CD4-positive, alpha-beta memory T cell (primary cell): ENCODE data around the gene ATP11A. TPM values are rescaled to one million over a fixed set of nuclear protein-coding genes. Genes with fewer than 3 reads are reported as not detected.
"Not testable (repeated sequence)": the region's sequence is repeated elsewhere in the genome, so short reads cannot be mapped to it uniquely, and the experiment has no call there.

ENCODE experiments used
- CTCF ChIA-PET: fragments of 350-600 bp; sonication (Branson Sonifier 250); formaldehyde crosslinking; loops from one replicate; lab custom pipeline; 2021; ENCODE audit warnings: inconsistent platforms; ENCODE audit not compliant: partially characterized antibody; lab: Charles Lee
- POLR2A ChIA-PET: fragments of 350-600 bp; sonication (Branson Sonifier 250); formaldehyde crosslinking; loops from one replicate; lab custom pipeline; 2021; ENCODE audit not compliant: partially characterized antibody; lab: Charles Lee
- DNase-seq, 5 donors: peaks; one replicate each; pipeline versions ENCODE4 v3.0.0 to v3.0.0-alpha.2; 2020 to 2022; ENCODE audit warnings: mixed read lengths in 1 of 5
- H3K27ac ChIP-seq: one replicate; pipeline ENCODE4 v1.7.0; 2013; ENCODE audit warnings: low read depth, low read length
- H3K27me3 ChIP-seq: 2 replicates; pipeline ENCODE4 v1.7.0; 2013; ENCODE audit warnings: mild to moderate bottlenecking, low read length, moderate library complexity; ENCODE audit not compliant: insufficient read depth
- H3K36me3 ChIP-seq: 2 replicates; pipeline ENCODE4 v1.7.0; 2013; ENCODE audit warnings: mild to moderate bottlenecking, low read length, moderate library complexity; ENCODE audit not compliant: insufficient read depth
- H3K4me1 ChIP-seq: 2 replicates; pipeline ENCODE4 v1.7.0; 2013; ENCODE audit warnings: mild to moderate bottlenecking, low read length, moderate library complexity; ENCODE audit not compliant: insufficient read depth
- H3K4me3 ChIP-seq, 2 donors: one replicate each; pipeline ENCODE4 v1.7.0; 2013; ENCODE audit warnings: low read length in 2 of 2, mild to moderate bottlenecking in 1 of 2
- H3K9me3 ChIP-seq, 2 donors: one replicate each; pipeline ENCODE4 v1.7.0; 2013; ENCODE audit warnings: low read length in 2 of 2, control low read depth in 1 of 2; ENCODE audit not compliant: control insufficient read depth in 1 of 2
- H3K27ac Mint-ChIP-seq, 7 donors: one replicate each; pipeline ENCODE4 v1.8.0; 2020 to 2021; ENCODE audit warnings: mixed read lengths in 7 of 7, mild to moderate bottlenecking in 6 of 7, inconsistent platforms in 3 of 7, moderate library complexity in 3 of 7
- H3K27me3 Mint-ChIP-seq, 2 donors: one replicate each; pipeline ENCODE4 v1.8.0; 2020 to 2021; ENCODE audit warnings: mixed read lengths in 2 of 2
- H3K36me3 Mint-ChIP-seq, 2 donors: one replicate each; pipeline ENCODE4 v1.8.0; 2020 to 2021; ENCODE audit warnings: mixed read lengths in 2 of 2, inconsistent platforms in 1 of 2, mild to moderate bottlenecking in 1 of 2
- H3K4me1 Mint-ChIP-seq, 4 donors: one replicate each; pipeline ENCODE4 v1.8.0; 2020 to 2021; ENCODE audit warnings: mixed read lengths in 4 of 4, mild to moderate bottlenecking in 1 of 4
- H3K4me3 Mint-ChIP-seq, 8 donors: one replicate each; pipeline ENCODE4 v1.8.0; 2020 to 2021; ENCODE audit warnings: mixed read lengths in 8 of 8, mild to moderate bottlenecking in 7 of 8, moderate library complexity in 6 of 8, inconsistent platforms in 3 of 8
- H3K9me3 Mint-ChIP-seq, 8 donors: one replicate each; pipeline ENCODE4 v1.8.0; 2020 to 2021; ENCODE audit warnings: mixed read lengths in 8 of 8, mild to moderate bottlenecking in 5 of 8, inconsistent platforms in 3 of 8, moderate library complexity in 1 of 8
- intact Hi-C: fragments of 100-400 bp; cut with micrococcal nuclease; formaldehyde crosslinking; loops from one replicate; pipeline ENCODE4 v1.15.1; 2023
- polyA plus RNA-seq, 2 donors: library from polyadenylated mRNA; unstranded; fragments of 300-500 nt; fragmentation: Illumina TruSeq; gene quantifications; one replicate each; pipeline ENCODE4 v1.2.3, GENCODE V29; 2021
- total RNA-seq, 2 experiments: library from RNA; stranded (reverse); gene quantifications; one replicate each; pipeline ENCODE4 v1.2.3, GENCODE V29; 2021

Gene ATP11A
- total and polyA plus RNA-seq, 4 experiments from 2014 or later: 1.1 to 50.5 (median 30.7) TPM

DNA sequence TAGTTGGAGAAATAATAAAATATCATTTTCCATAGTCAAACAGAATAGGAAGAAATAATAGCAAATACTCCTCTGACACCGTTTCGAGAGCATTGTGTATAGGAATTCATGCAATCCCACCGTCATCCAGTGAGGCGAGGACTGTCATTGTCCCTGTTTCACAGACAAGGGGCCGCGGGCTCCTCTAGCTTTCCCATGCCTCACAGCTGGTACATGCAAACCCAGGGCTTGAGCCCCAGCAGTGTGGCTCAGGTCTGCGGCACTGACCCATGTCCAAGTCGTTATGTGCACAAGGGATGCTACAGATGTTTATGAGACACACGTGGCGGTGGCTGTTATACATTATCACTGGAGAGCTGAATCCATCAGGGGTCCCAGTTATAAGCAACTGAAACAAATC lies 18.5 kb upstream of the ATP11A start:
- H3K4me1 Mint-ChIP-seq: peaks cover 4 to 12% (median 9%) of the 10 kb centered on the region in 4 donors
- H3K4me1 ChIP-seq: peaks cover 17% of the 10 kb centered on the region
- no peak overlapping the region for H3K4me3 ChIP-seq
- no peaks in the 10 kb centered on the region for H3K36me3 Mint-ChIP-seq
- POLR2A ChIA-PET: no interaction called here
- H3K9me3 ChIP-seq: no peaks in the 10 kb centered on the region
- H3K4me3 Mint-ChIP-seq: no peak overlapping the region
- H3K9me3 Mint-ChIP-seq: no peaks in the 10 kb centered on the region
- H3K27ac ChIP-seq: no peak overlapping the region
- intact Hi-C loops: no loop called here
- no peaks in the 10 kb centered on the region for H3K27me3 ChIP-seq
- DNase-seq: no peak
- CTCF ChIA-PET: no interaction called here
- no peaks in the 10 kb centered on the region for H3K27me3 Mint-ChIP-seq
- H3K36me3 ChIP-seq: no peaks in the 10 kb centered on the region
- no peak overlapping the region for H3K27ac Mint-ChIP-seq

DNA sequence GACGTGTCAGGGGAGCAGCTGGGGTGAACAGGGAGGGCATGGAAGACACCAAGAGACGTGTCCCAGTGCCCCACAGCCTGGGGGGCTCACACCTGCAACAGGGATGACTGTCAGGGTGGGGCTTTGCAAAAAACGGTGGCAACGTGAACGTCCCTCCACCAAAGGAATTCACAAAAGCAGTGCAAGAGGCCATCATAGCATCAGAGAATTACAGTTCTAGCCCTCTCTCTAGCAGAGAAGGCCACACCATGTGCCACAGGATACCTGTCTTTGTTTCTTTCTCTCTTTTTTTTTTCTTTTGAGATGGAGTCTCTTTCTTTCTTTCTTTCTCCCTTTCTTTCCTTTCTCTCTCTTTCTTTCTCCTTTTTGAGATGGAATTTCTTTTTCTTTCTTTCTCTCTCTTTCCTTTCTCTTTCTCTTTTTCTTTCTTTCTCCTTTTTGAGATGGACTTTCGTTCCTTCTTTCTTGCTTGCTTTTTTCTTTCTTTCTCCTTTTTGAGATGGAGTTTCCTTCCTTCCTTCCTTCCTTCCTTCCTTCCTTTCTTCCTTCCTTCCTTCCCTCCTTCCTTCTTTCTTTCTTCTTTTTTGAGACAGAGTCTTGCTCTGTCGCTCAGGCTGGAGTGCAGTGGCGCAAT lies 17.1 kb upstream of the ATP11A start:
- no peaks in the 10 kb centered on the region for H3K36me3 Mint-ChIP-seq
- H3K4me3 Mint-ChIP-seq: peak overlapping the region in 1 of 8 donors; percentile 55
- POLR2A ChIA-PET: no interaction called here

DNA sequence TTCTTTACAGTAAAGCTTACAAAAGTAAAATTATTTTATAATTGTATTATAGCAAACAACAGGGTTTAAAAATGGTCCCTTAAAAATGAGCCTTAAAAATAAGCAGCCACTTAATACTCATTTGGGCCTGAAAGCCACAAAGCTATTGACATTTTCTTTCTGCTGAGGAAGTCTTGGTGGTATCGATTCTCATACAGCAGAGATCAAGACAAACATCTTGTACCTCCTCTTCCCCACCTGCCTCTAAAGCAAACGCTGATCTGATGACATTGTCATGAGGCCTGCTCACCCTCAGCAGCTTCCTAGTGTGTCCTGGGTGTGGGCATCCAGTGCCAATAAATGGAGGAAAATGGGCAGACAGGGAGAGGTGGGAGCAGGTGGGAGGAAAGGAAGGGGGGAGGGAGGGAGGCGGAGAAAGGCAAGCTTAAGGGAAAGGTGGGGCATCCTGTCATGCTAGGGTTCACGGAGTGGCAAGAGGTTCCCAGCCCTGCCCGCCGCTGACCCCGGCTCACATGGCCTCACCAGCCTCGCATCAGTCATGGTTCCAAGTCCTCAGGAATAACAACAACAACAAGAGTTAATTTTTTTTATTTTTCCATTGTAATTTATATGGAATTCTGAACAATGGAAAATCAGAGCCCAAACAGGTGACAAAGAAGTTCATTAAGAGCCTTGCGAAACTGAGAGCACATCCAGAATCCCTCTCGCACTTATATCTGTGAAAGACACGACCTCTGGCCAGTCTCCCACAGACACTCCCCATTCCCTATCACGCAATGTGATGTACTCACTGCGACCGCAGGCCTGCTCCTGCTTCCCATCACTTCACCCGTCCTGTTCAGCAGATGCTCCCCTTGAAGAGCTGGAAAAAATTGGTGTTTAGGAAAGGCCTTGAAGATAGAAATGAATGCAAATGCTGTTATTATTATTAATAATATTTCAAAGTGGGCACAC lies 15.1 kb upstream of the ATP11A start:
- Mint-ChIP-seq H3K27ac (peak overlapping the region in 2 of 7 donors; percentile 48 to 64), H3K4me3 (peak overlapping the region in 2 of 8 donors; percentile 28 to 61), H3K4me1 (peaks cover 4 to 12% (median 9%) of the 10 kb centered on the region in 4 donors), H3K9me3 (no peaks in the 10 kb centered on the region), H3K36me3 (no peaks in the 10 kb centered on the region), H3K27me3 (no peaks in the 10 kb centered on the region)
- peaks cover 17% of the 10 kb centered on the region for H3K4me1 ChIP-seq
- no peaks in the 10 kb centered on the region for H3K9me3 ChIP-seq
- H3K27ac ChIP-seq: no peak overlapping the region
- CTCF ChIA-PET: interaction anchor here (2.1 kb wide), 1 partner anchor 34 kb away, joined by 5 read pairs; no protein-coding TSS in a partner anchor
- POLR2A ChIA-PET: no interaction called here
- H3K36me3 ChIP-seq: no peaks in the 10 kb centered on the region
- DNase-seq: no peak
- intact Hi-C loops: loop anchor here (2.0 kb wide), 1 partner anchor 14 kb away; no protein-coding TSS in a partner anchor
- H3K4me3 ChIP-seq: no peak overlapping the region
- no peaks in the 10 kb centered on the region for H3K27me3 ChIP-seq

More for the DNA sequence above, 17.1 kb upstream of the ATP11A start:
- DNase-seq: no peak
- Mint-ChIP-seq H3K4me1 (peaks cover 4 to 12% (median 9%) of the 10 kb centered on the region in 4 donors), H3K27me3 (no peaks in the 10 kb centered on the region), H3K9me3 (no peaks in the 10 kb centered on the region), H3K27ac (peak overlapping the region in 2 of 7 donors; percentile 1 to 44)
- intact Hi-C loops: no loop called here
- Histone ChIP-seq H3K4me1 (peaks cover 17% of the 10 kb centered on the region), H3K27me3 (no peaks in the 10 kb centered on the region), H3K36me3 (no peaks in the 10 kb centered on the region), H3K4me3 (no peak overlapping the region), H3K27ac (no peak overlapping the region), H3K9me3 (no peaks in the 10 kb centered on the region)
- CTCF ChIA-PET: interaction anchor here (2.1 kb wide), 1 partner anchor 32 kb away, joined by 5 read pairs; no protein-coding TSS in a partner anchor

DNA sequence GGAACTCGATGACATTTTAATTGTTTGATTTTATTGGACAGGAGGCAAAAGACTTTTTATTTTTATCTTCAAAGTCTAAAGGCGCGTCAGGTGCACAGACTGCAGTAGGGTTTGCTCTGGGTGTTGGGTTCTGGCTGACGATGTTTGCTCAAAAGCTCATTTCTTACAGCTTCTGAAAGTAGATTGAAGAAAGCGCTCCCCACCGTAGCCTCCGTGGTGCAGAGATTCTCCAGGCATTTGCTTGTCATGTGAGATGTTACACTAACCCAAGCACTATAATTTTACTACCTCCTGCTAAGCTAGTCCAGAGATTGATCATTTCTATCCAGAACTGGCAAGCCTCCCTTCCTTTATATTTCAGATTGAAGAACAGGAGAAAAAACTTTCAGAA lies 14.5 kb upstream of the ATP11A start:
- no peak overlapping the region for H3K4me3 Mint-ChIP-seq

DNA sequence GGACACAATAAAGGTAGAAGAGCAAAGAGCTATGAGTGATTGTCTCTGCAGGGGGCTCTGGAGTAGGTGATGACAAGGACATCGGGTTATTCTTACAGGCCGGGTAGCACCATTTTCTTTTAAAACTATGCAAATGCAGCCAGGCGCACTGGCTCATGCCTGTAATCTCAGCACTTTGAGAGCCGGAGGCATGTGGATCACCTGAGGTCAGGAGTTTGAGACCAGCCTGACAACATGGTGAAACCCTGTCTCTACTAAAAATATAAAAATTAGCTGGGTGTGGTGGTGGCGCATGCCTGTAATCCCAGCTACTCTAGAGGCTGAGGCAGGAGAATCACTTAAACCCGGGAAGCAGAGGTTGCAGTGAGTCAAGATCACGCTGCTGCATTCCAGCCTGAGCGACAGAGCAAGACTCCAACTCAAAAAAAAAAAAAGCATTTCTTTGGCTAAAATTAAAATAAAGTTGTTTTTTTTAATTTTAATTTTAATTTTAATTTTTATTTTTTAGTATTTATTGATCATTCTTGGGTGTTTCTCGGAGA lies 12.3 kb upstream of the ATP11A start:
- H3K27me3 Mint-ChIP-seq, H3K36me3 Mint-ChIP-seq, H3K27ac Mint-ChIP-seq, H3K27me3 ChIP-seq, H3K9me3 ChIP-seq, CTCF ChIA-PET, POLR2A ChIA-PET, H3K27ac ChIP-seq, intact Hi-C loops, H3K4me3 ChIP-seq, DNase-seq, H3K4me3 Mint-ChIP-seq, H3K9me3 Mint-ChIP-seq, H3K36me3 ChIP-seq: not testable (repeated sequence)
- peaks cover 4 to 12% (median 9%) of the 10 kb centered on the region in 4 donors for H3K4me1 Mint-ChIP-seq
- H3K4me1 ChIP-seq: peaks cover 17% of the 10 kb centered on the region

More for the DNA sequence above, 14.5 kb upstream of the ATP11A start:
- H3K27me3 ChIP-seq: no peaks in the 10 kb centered on the region
- ChIA-PET POLR2A (no interaction called here), CTCF (no interaction called here)
- no peak overlapping the region for H3K4me3 ChIP-seq
- intact Hi-C loops: loop anchor here (2.0 kb wide), 1 partner anchor 13 kb away; no protein-coding TSS in a partner anchor
- H3K36me3 Mint-ChIP-seq: no peaks in the 10 kb centered on the region
- no peak for DNase-seq
- peaks cover 17% of the 10 kb centered on the region for H3K4me1 ChIP-seq
- no peaks in the 10 kb centered on the region for H3K36me3 ChIP-seq
- peak overlapping the region in 1 of 7 donors; percentile 27 for H3K27ac Mint-ChIP-seq
- H3K27me3 Mint-ChIP-seq: no peaks in the 10 kb centered on the region
- no peaks in the 10 kb centered on the region for H3K9me3 Mint-ChIP-seq
- peaks cover 4 to 12% (median 9%) of the 10 kb centered on the region in 4 donors for H3K4me1 Mint-ChIP-seq
- no peak overlapping the region for H3K27ac ChIP-seq
- no peaks in the 10 kb centered on the region for H3K9me3 ChIP-seq

DNA sequence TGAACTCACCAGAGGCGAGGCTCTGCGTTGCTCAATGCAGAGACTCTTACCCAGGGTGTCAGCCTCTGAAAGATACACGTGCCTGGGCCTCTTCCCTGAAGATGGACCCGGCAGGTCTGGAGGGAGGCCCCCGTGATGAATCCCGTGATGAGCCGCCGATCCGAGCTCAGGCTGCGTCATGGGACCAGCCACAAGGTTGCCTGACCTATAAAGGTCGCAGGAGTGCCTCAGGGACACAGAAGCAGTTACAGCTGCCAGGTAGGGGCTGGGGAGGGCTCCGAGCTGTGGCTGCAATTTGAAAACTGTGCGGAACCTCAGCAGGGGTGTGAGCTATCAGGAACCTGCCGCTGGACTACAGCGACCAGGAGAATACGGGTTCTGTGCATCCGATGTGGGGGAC lies 10.5 kb upstream of the ATP11A start:
- H3K4me3 ChIP-seq: no peak overlapping the region
- H3K27ac ChIP-seq: no peak overlapping the region
- Mint-ChIP-seq H3K4me1 (peaks cover 0 to 4% (median 2%) of the 10 kb centered on the region in 4 donors), H3K4me3 (no peak overlapping the region), H3K9me3 (no peaks in the 10 kb centered on the region), H3K36me3 (no peaks in the 10 kb centered on the region), H3K27me3 (no peaks in the 10 kb centered on the region), H3K27ac (no peak overlapping the region)
- H3K4me1 ChIP-seq: peaks cover 7% of the 10 kb centered on the region
- no peak for DNase-seq
- POLR2A ChIA-PET: no interaction called here
- intact Hi-C loops: no loop called here
- no peaks in the 10 kb centered on the region for H3K9me3 ChIP-seq
- CTCF ChIA-PET: no interaction called here
- no peaks in the 10 kb centered on the region for H3K36me3 ChIP-seq
- H3K27me3 ChIP-seq: no peaks in the 10 kb centered on the region
